Endodermal cell (in vitro differentiated cells): Measurements from ENCODE around the gene SAXO2. TPM values are rescaled to one million over a fixed set of nuclear protein-coding genes. Genes with fewer than 3 reads are reported as not detected.
"Not testable (repeated sequence)": the region's sequence is repeated elsewhere in the genome, so short reads cannot be mapped to it uniquely, and the experiment has no call there.

ENCODE experiments used
- DNase-seq: peaks from one replicate; pipeline ENCODE4 v3.0.0-alpha.2; 2017
- H3K27ac ChIP-seq: 2 replicates; pipeline ENCODE4 v1.5.1; 2013; ENCODE audit warnings: mild to moderate bottlenecking, low read depth, low read length, moderate library complexity
- H3K27me3 ChIP-seq: 2 replicates; pipeline ENCODE4 v1.6.1; 2013; ENCODE audit warnings: mild to moderate bottlenecking, low read length, moderate library complexity; ENCODE audit not compliant: insufficient read depth, control insufficient read depth, poor library complexity, severe bottlenecking
- H3K36me3 ChIP-seq: 2 replicates; pipeline ENCODE4 v1.7.0; 2013; ENCODE audit warnings: mild to moderate bottlenecking, low read length, moderate library complexity; ENCODE audit not compliant: control insufficient read depth, insufficient read depth
- H3K4me1 ChIP-seq: one replicate; pipeline ENCODE4 v1.7.0; 2013; ENCODE audit warnings: low read length; ENCODE audit not compliant: control insufficient read depth, insufficient read depth
- H3K4me3 ChIP-seq: 2 replicates; pipeline ENCODE4 v1.5.1; 2013; ENCODE audit warnings: mild to moderate bottlenecking, low read length, moderate library complexity
- H3K9ac ChIP-seq: 2 replicates; pipeline ENCODE4 v1.6.1; 2013; ENCODE audit warnings: mild to moderate bottlenecking, low read length, moderate library complexity; ENCODE audit not compliant: poor library complexity, severe bottlenecking; ENCODE audit errors: extremely low read depth
- H3K9me3 ChIP-seq: 2 replicates; pipeline ENCODE4 v1.6.1; 2013; ENCODE audit warnings: mild to moderate bottlenecking, low read length, moderate library complexity; ENCODE audit not compliant: control insufficient read depth
- H3K27ac Mint-ChIP-seq: 2 replicates; pipeline ENCODE4 v1.8.0; 2020; ENCODE audit warnings: mixed read lengths
- H3K27me3 Mint-ChIP-seq: 2 replicates; pipeline ENCODE4 v1.8.0; 2021; ENCODE audit warnings: mild to moderate bottlenecking, mixed read lengths; ENCODE audit not compliant: insufficient read depth
- H3K36me3 Mint-ChIP-seq: 2 replicates; pipeline ENCODE4 v1.8.0; 2020; ENCODE audit warnings: low read depth, mixed read lengths
- H3K4me1 Mint-ChIP-seq: 2 replicates; pipeline ENCODE4 v1.8.0; 2020; ENCODE audit warnings: mixed read lengths
- H3K4me3 Mint-ChIP-seq: 2 replicates; pipeline ENCODE4 v1.8.0; 2020; ENCODE audit warnings: mild to moderate bottlenecking, moderate library complexity, mixed read lengths
- H3K9me3 Mint-ChIP-seq: 2 replicates; pipeline ENCODE4 v1.8.0; 2020; ENCODE audit warnings: mild to moderate bottlenecking, mixed read lengths
- CTCF ChIP-seq: fragments of 200-600 bp; sonication (generic); conservative IDR thresholded peaks from 2 replicates; pipeline ENCODE4 v1.5.0; 2021; ENCODE audit warnings: antibody characterized with exemption, mild to moderate bottlenecking
- WGBS, 2 experiments: methylation state at CpG; one replicate each; pipeline versions ENCODE4 v1.1.5 to v1.1.7; 2013; ENCODE audit warnings: missing lambda C conversion rate in 2 of 2, mixed read lengths in 1 of 2; ENCODE audit not compliant: insufficient coverage in 1 of 2, insufficient read length in 1 of 2; 5-methylcytosine and 5-hydroxymethylcytosine counted together
- total RNA-seq, 2 donors: library from RNA; stranded (reverse); fragmentation: NEBNext Ultra II Directional in 1 of 2; extraction: Animal tissue kit (Norgen Biotek cat#: 25700) in 1 of 2; gene quantifications; 2 replicates in 1 of 2; 3 replicates in 1 of 2; pipeline ENCODE4 v1.2.1, GENCODE V29; 2021

The SAXO2 gene
- total RNA-seq, 2 donors from 2014 or later = 17.6 to 23.9 TPM

- no peak for TF ChIP-seq CTCF
- peak overlapping the region; percentile 99 for H3K27ac Mint-ChIP-seq
- Histone ChIP-seq H3K27me3 (no peaks in the 10 kb centered on the region), H3K4me1 (peaks cover 7% of the 10 kb centered on the region), H3K9ac (peak overlapping the region; percentile 84), H3K9me3 (no peaks in the 10 kb centered on the region), H3K27ac (no peak overlapping the region), H3K36me3 (peaks cover 24% of the 10 kb centered on the region), H3K4me3 (peak overlapping the region; percentile 90)
- H3K4me3 Mint-ChIP-seq = peak overlapping the region; percentile 91
- 19 to 20% methylated on average over 1 to 2 of the region's 3 CpGs for WGBS, 2 experiments
- peaks cover 60% of the 10 kb centered on the region for H3K4me1 Mint-ChIP-seq
- peak; percentile 59 for DNase-seq
- no peaks in the 10 kb centered on the region for H3K9me3 Mint-ChIP-seq
- no peaks in the 10 kb centered on the region for H3K27me3 Mint-ChIP-seq
- H3K36me3 Mint-ChIP-seq = peaks cover 14% of the 10 kb centered on the region
These were observed 732 bp downstream of the SAXO2 start for GRCh38 chr15:82263350-82263749.

- DNase-seq = peak; percentile 55
- H3K27ac Mint-ChIP-seq = peak overlapping the region; percentile 83
- WGBS, 2 experiments = 14 to 20% methylated on average over 2 of the region's 2 CpGs
- H3K9me3 Mint-ChIP-seq = peaks cover 12% of the 10 kb centered on the region
- H3K36me3 ChIP-seq = peaks cover 21% of the 10 kb centered on the region
- H3K27me3 ChIP-seq, H3K27ac ChIP-seq, H3K4me1 ChIP-seq, H3K27me3 Mint-ChIP-seq, H3K9ac ChIP-seq: not testable (repeated sequence)
- H3K4me3 Mint-ChIP-seq = peak overlapping the region; percentile 31
- H3K9me3 ChIP-seq = peaks cover 24% of the 10 kb centered on the region
- H3K4me3 ChIP-seq = peak overlapping the region; percentile 50
- H3K4me1 Mint-ChIP-seq = peaks cover 40% of the 10 kb centered on the region
- peaks cover 17% of the 10 kb centered on the region for H3K36me3 Mint-ChIP-seq
These were observed 4.5 kb downstream of the SAXO2 start for GRCh38 chr15:82267137-82267536.

GRCh38 chr15:82268454-82268853 lies 5.8 kb downstream of the SAXO2 start:
- not testable (repeated sequence) for DNase-seq, H3K27ac Mint-ChIP-seq, H3K27me3 ChIP-seq, H3K4me3 Mint-ChIP-seq, H3K27ac ChIP-seq, H3K9ac ChIP-seq, H3K27me3 Mint-ChIP-seq, H3K4me1 ChIP-seq
- H3K36me3 Mint-ChIP-seq = peaks cover 26% of the 10 kb centered on the region
- 60 to 70% methylated on average over 1 of the region's 2 CpGs for WGBS, 2 experiments
- H3K9me3 ChIP-seq = peaks cover 35% of the 10 kb centered on the region
- H3K4me3 ChIP-seq = peak overlapping the region; percentile 50
- peaks cover 36% of the 10 kb centered on the region for H3K4me1 Mint-ChIP-seq
- H3K36me3 ChIP-seq = peaks cover 27% of the 10 kb centered on the region
- H3K9me3 Mint-ChIP-seq = peaks cover 23% of the 10 kb centered on the region

GRCh38 chr15:82272154-82272553 lies 9.5 kb downstream of the SAXO2 start:
- H3K9me3 ChIP-seq = peaks cover 71% of the 10 kb centered on the region
- H3K27me3 Mint-ChIP-seq = peaks cover 5% of the 10 kb centered on the region
- H3K4me1 Mint-ChIP-seq = peaks cover 11% of the 10 kb centered on the region
- no peak overlapping the region for H3K27ac ChIP-seq
- peaks cover 48% of the 10 kb centered on the region for H3K36me3 Mint-ChIP-seq
- 45 to 69% methylated on average over 2 of the region's 2 CpGs for WGBS, 2 experiments
- H3K27ac Mint-ChIP-seq = no peak overlapping the region
- H3K9ac ChIP-seq = no peak overlapping the region
- no peaks in the 10 kb centered on the region for H3K27me3 ChIP-seq
- H3K4me3 Mint-ChIP-seq = no peak overlapping the region
- DNase-seq = no peak
- no peak for TF ChIP-seq CTCF
- H3K4me1 ChIP-seq = peaks cover 10% of the 10 kb centered on the region
- H3K36me3 ChIP-seq = peaks cover 47% of the 10 kb centered on the region
- H3K4me3 ChIP-seq = peak overlapping the region; percentile 57
- H3K9me3 Mint-ChIP-seq = peaks cover 56% of the 10 kb centered on the region
